HG03342 (cell line): Measurements from ENCODE around the gene NCOA5.

Experiments
- ATAC-seq: cut with Tn5 transposase; IDR thresholded peaks from one replicate; pipeline ENCODE4 v1.9.1; 2021; ENCODE audit warnings: mild to moderate bottlenecking, moderate library complexity; ENCODE audit not compliant: unreplicated experiment

Gene NCOA5

GRCh38 chr20:46020555-46020954 is 69.2 kb downstream of the NCOA5 start:
- no peak for ATAC-seq

GRCh38 chr20:46018611-46019010 is 71.2 kb downstream of the NCOA5 start:
- no peak for ATAC-seq

- no peak for ATAC-seq
These were observed 71.7 kb downstream of the NCOA5 start for GRCh38 chr20:46018112-46018511.

GRCh38 chr20:46017272-46017671 is 72.5 kb downstream of the NCOA5 start:
- no peak for ATAC-seq

GRCh38 chr20:46014517-46015396 is 75.0 kb downstream of the NCOA5 start:
- no peak for ATAC-seq

GRCh38 chr20:46013829-46014516 is 75.8 kb downstream of the NCOA5 start:
- peak; percentile 72 for ATAC-seq

GRCh38 chr20:46013322-46013828 is 76.4 kb downstream of the NCOA5 start:
- ATAC-seq: no peak

- ATAC-seq: no peak
These were observed 76.8 kb downstream of the NCOA5 start for GRCh38 chr20:46012921-46013320.

GRCh38 chr20:46011631-46012482 is 77.9 kb downstream of the NCOA5 start:
- no peak for ATAC-seq
